ENCODE results near the gene NIPA2. TPM values are rescaled to one million over a fixed set of nuclear protein-coding genes. Genes with fewer than 3 reads are reported as not detected.

The NIPA2 gene
- total RNA-seq, 1 donor from 2014 or later: 37.7 TPM

DNA sequence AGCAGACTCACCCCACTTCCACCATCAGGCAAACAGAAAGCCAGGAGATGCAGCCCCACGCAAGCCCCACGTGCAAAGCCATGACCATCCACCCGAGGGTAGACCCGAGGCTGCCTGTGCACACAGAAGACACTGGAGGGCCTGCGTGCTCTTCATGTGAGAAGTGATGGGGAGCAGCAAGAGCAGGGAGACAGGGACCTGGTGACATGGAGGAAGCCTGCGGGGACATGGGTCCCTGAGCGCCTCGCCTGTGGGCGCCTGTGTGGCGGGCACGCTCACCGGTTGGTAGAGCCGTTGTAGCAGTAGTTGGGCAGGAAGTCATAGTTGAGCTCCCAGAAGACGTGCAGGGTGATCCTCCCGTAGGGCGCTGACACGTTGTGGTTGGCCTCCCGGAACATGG is 65.0 kb downstream of the NIPA2 start:
- peaks cover 33% of the 10 kb centered on the region for H3K36me3 Mint-ChIP-seq

DNA sequence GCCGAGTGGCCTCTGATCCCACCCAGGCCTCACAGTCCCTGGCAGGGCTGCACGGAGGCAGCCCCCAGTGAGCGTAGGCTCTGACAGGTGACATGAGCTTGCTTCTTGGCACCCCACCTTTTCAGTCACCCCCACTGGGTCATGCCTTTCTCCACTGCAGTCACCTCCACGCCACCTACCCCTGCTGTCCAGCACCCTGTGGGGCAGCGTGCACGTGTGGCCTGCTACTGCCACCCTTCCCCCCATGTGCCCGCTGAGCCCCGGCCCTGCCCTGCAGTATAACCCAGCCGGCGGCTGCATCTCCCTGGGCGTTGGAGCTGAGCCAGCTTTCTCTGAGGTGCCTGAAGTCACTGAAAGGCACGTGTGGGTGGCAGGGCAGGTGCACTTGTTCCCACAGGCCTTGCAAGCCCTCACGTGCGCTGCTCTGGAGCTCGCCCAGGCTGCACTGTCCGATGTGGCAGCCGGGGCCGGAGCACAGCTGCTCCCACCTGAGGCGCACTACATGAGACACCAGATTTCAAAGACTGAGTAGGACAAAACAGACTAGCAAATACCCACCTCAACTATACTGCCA is 65.6 kb downstream of the NIPA2 start:
- peaks cover 35% of the 10 kb centered on the region for H3K36me3 Mint-ChIP-seq
- no peak overlapping the region for H3K27ac Mint-ChIP-seq
- no peaks in the 10 kb centered on the region for H3K27me3 Mint-ChIP-seq (ENCODE audit: low read depth)
- H3K4me1 Mint-ChIP-seq: no peaks in the 10 kb centered on the region
- peaks cover 3% of the 10 kb centered on the region for H3K9me3 Mint-ChIP-seq
- TF ChIP-seq, protein P1, sequence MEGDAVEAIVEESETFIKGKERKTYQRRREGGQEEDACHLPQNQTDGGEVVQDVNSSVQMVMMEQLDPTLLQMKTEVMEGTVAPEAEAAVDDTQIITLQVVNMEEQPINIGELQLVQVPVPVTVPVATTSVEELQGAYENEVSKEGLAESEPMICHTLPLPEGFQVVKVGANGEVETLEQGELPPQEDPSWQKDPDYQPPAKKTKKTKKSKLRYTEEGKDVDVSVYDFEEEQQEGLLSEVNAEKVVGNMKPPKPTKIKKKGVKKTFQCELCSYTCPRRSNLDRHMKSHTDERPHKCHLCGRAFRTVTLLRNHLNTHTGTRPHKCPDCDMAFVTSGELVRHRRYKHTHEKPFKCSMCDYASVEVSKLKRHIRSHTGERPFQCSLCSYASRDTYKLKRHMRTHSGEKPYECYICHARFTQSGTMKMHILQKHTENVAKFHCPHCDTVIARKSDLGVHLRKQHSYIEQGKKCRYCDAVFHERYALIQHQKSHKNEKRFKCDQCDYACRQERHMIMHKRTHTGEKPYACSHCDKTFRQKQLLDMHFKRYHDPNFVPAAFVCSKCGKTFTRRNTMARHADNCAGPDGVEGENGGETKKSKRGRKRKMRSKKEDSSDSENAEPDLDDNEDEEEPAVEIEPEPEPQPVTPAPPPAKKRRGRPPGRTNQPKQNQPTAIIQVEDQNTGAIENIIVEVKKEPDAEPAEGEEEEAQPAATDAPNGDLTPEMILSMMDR (IDR thresholded peaks at IDR 0.05; ENCODE audit: unreplicated experiment): no peak
- no peak overlapping the region for H3K4me3 Mint-ChIP-seq
- DNase-seq (ENCODE audit: low spot score in 2 of 2, unreplicated experiment in 2 of 2): no peak

More for the DNA sequence above, 65.0 kb downstream of the NIPA2 start:
- DNase-seq (ENCODE audit: low spot score in 2 of 2, unreplicated experiment in 2 of 2): no peak
- Mint-ChIP-seq H3K4me1 (no peaks in the 10 kb centered on the region), H3K4me3 (no peak overlapping the region), H3K27ac (no peak overlapping the region), H3K27me3 (ENCODE audit: low read depth) (no peaks in the 10 kb centered on the region), H3K9me3 (peaks cover 3% of the 10 kb centered on the region)
- TF ChIP-seq, protein P1 (IDR thresholded peaks at IDR 0.05; ENCODE audit: unreplicated experiment): no peak

DNA sequence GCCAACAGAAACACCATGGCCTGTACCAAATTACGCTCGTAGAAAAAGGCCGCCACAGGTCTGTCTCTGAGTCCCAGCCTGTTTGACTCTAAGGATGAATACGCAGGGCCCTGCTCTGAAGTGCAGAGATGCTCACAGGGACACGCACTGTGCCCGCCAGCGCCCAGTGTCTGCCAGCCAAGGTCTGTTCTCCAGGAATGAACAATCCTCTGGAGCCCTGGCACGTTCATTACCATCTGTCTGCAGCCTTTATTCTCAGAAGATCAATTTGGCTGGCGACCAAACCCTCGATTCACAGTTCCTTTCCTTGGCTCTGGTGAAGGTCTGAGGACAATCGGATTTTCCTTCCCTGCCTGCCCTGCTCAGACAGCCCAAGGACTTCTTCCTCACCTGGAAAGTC is 66.3 kb downstream of the NIPA2 start:
- H3K27me3 Mint-ChIP-seq (ENCODE audit: low read depth): no peaks in the 10 kb centered on the region
- H3K36me3 Mint-ChIP-seq: peaks cover 34% of the 10 kb centered on the region
- no peak for DNase-seq (ENCODE audit: low spot score in 2 of 2, unreplicated experiment in 2 of 2)
- H3K9me3 Mint-ChIP-seq: peaks cover 3% of the 10 kb centered on the region
- H3K4me3 Mint-ChIP-seq: no peak overlapping the region
- TF ChIP-seq, protein P1 (IDR thresholded peaks at IDR 0.05; ENCODE audit: unreplicated experiment): no peak
- no peak overlapping the region for H3K27ac Mint-ChIP-seq
- no peaks in the 10 kb centered on the region for H3K4me1 Mint-ChIP-seq

DNA sequence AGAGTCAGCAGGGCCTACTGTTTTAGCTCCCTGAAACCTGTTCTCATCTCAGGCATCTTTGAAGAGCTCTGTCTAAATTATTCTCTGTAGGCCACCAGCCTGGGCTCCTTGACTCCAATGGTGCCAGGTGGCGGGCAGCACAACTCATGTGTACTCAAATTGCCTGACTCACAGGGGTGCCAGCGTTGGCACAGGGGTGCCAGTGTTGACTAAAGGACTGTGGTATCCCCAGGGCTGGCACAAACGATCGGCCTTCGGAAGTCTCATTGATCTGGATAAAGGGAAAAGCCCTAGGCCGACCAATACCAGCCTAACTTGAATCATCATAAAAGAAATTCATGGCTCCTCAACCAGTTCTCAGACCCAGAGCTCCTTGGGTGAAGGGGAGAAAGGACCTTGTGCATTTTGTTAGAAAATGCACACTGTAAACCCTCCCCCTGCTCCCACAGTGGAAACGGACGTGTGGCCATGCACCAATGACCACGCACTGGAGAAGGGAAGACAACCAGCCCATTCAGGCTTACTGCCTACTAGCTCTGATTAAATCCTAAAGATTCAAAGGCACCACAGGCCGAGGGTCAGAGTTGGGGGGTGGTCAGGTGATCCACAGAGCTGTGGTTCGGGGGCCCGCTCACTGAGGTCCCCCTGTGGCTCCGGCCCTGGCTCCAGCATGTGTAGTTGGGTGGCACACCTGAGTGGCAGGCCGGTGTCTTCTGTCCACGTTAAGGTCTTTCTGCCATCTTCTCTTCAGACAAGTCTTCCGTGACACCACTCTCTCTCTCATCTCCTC is 68.9 kb downstream of the NIPA2 start:
- H3K4me3 Mint-ChIP-seq: no peak overlapping the region
- H3K27me3 Mint-ChIP-seq (ENCODE audit: low read depth): no peaks in the 10 kb centered on the region
- no peak overlapping the region for H3K27ac Mint-ChIP-seq
- H3K4me1 Mint-ChIP-seq: no peaks in the 10 kb centered on the region
- TF ChIP-seq, protein P1 (IDR thresholded peaks at IDR 0.05; ENCODE audit: unreplicated experiment): no peak
- H3K36me3 Mint-ChIP-seq: peaks cover 40% of the 10 kb centered on the region
- H3K9me3 Mint-ChIP-seq: no peaks in the 10 kb centered on the region
- DNase-seq (ENCODE audit: low spot score in 2 of 2, unreplicated experiment in 2 of 2): no peak

DNA sequence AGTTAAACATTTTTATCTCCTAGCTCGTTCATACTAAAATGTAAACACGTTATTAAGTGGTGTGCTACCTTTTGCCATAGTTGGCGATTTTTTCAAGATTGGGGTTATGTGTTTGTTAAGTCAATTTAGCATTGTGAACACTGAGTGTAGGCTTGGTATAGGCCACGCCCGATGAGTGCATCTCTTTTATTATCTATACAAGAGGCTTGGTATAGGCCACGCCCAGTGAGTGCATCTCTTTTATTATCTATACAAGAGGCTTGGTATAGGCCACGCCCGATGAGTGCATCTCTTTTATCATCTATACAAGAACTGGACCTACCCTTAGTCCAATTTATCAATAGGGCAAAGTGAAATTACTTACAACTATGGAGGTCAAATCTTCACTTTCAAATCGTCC is 70.4 kb downstream of the NIPA2 start:
- Mint-ChIP-seq H3K9me3 (no peaks in the 10 kb centered on the region), H3K36me3 (peaks cover 45% of the 10 kb centered on the region), H3K27ac (no peak overlapping the region), H3K4me3 (no peak overlapping the region), H3K27me3 (ENCODE audit: low read depth) (no peaks in the 10 kb centered on the region), H3K4me1 (no peaks in the 10 kb centered on the region)
- DNase-seq (ENCODE audit: low spot score in 2 of 2, unreplicated experiment in 2 of 2): no peak
- TF ChIP-seq, protein P1 (IDR thresholded peaks at IDR 0.05; ENCODE audit: unreplicated experiment): no peak
